K562 (cell line): ENCODE data around the gene ZBTB16. TPM values are rescaled to one million over a fixed set of nuclear protein-coding genes. Genes with fewer than 3 reads are reported as not detected.
A peak's percentile ranks its signal among the peaks of the same experiment; 100 is the strongest.

ENCODE experiments used
- ATAC-seq: fragments of 200-7000 bp; cut with Tn5 transposase; 3 replicates; pipeline ENCODE4 v1.9.1; 2020; ENCODE audit warnings: moderate library complexity
- BruUV-seq: library from RNA; stranded (reverse); fragments of 400-500 nt; replicated peaks from 2 replicates; lab custom pipeline; 2021; lab: Mats Ljungman, UMichigan
- CTCF ChIA-PET: fragments of 300-600 bp; formaldehyde crosslinking; extraction: SDS; loops from one replicate; lab custom pipeline; 2021; ENCODE audit warnings: low intra/inter-chr PET ratio; lab: Yijun Ruan, JAX
- POLR2A ChIA-PET: fragments of 300-600, 350-650 bp; sonication (Branson Sonifier 250); formaldehyde crosslinking; extraction: SDS; loops from one replicate; lab custom pipeline; 2021; ENCODE audit warnings: antibody characterized with exemption, inconsistent platforms; lab: Yijun Ruan, JAX
- DNase-seq, 4 experiments: peaks; one replicate each; pipeline versions ENCODE4 v3.0.0 to v3.0.0-alpha.2; 2011 to 2018; ENCODE audit warnings: low spot score in 3 of 4, mixed read lengths in 3 of 4; ENCODE audit errors: extremely low read depth in 1 of 4
- FAIRE-seq: peaks from 2 replicates; lab custom pipeline; 2011; peaks lifted over from hg19 to GRCh38; lab: Jason Lieb, UNC
- H2AFZ ChIP-seq: 2 replicates; pipeline ENCODE4 v1.6.0; 2011; ENCODE audit warnings: low read depth, low read length, control low read depth, inconsistent platforms
- H3K27ac ChIP-seq: fragments of 200-600 bp; 3 replicates; pipeline ENCODE4 v1.8.0; 2011; ENCODE audit warnings: low read depth, mild to moderate bottlenecking, control low read depth, inconsistent platforms, low read length, moderate library complexity, mixed read lengths; ENCODE audit errors: extremely low read depth
- H3K27me3 ChIP-seq, 2 experiments: fragments of 300-600 bp in 1 of 2; 2 replicates in 1 of 2; 3 replicates in 1 of 2; pipeline versions ENCODE4 v1.6.0 to v1.8.0; 2011; ENCODE audit warnings: inconsistent platforms in 2 of 2, low read length in 2 of 2, mild to moderate bottlenecking in 1 of 2, mixed read lengths in 1 of 2, moderate library complexity in 1 of 2; ENCODE audit not compliant: control insufficient read depth in 2 of 2, insufficient read depth in 2 of 2
- H3K36me3 ChIP-seq: fragments of 300-600 bp; 3 replicates; pipeline ENCODE4 v1.8.0; 2011; ENCODE audit warnings: mild to moderate bottlenecking, low read length, inconsistent platforms; ENCODE audit not compliant: control insufficient read depth, insufficient read depth
- H3K4me1 ChIP-seq, 2 experiments: fragments of 200-600 bp in 1 of 2; replicated peaks in 1 of 2; 2 replicates in 1 of 2; 3 replicates in 1 of 2; pipeline versions ENCODE4 v1.5.1 to v1.8.0; 2011; ENCODE audit warnings: inconsistent platforms in 2 of 2, low read length in 2 of 2, mild to moderate bottlenecking in 1 of 2, mixed read lengths in 1 of 2, moderate library complexity in 1 of 2; ENCODE audit not compliant: control insufficient read depth in 2 of 2, insufficient read depth in 2 of 2
- H3K4me2 ChIP-seq: 2 replicates; pipeline ENCODE4 v1.6.1; 2011; ENCODE audit warnings: low read length, control low read depth, inconsistent platforms, mixed read lengths; ENCODE audit not compliant: insufficient read depth
- H3K4me3 ChIP-seq: fragments of 200-600 bp; sonication (generic), shearing (Covaris generic); 2 replicates; pipeline ENCODE4 v1.5.1; 2016; ENCODE audit warnings: control low read depth, inconsistent platforms
- H3K79me2 ChIP-seq: fragments of 200-600 bp; 3 replicates; pipeline ENCODE4 v1.8.0; 2011; ENCODE audit warnings: low read length, inconsistent platforms; ENCODE audit not compliant: control insufficient read depth, insufficient read depth
- H3K9ac ChIP-seq, 2 experiments: 2 replicates each; pipeline versions ENCODE4 v1.6.0 to v1.6.1; 2011; ENCODE audit warnings: low read depth in 2 of 2, low read length in 2 of 2, control low read depth in 1 of 2, inconsistent platforms in 1 of 2, mild to moderate bottlenecking in 1 of 2, mixed read lengths in 1 of 2; ENCODE audit not compliant: insufficient read depth in 1 of 2
- H3K9me1 ChIP-seq: one replicate; pipeline ENCODE4 v1.6.0; 2011; ENCODE audit warnings: inconsistent platforms, mild to moderate bottlenecking, low read length, moderate library complexity; ENCODE audit not compliant: control insufficient read depth, insufficient read depth
- H3K9me3 ChIP-seq: replicated peaks from 2 replicates; pipeline ENCODE4 v1.5.1; 2011; ENCODE audit warnings: low read depth, low read length, inconsistent platforms; ENCODE audit not compliant: control insufficient read depth, insufficient read depth
- H4K20me1 ChIP-seq: replicated peaks from 2 replicates; pipeline ENCODE4 v1.6.1; 2011; ENCODE audit warnings: low read length, inconsistent platforms, mixed read lengths; ENCODE audit not compliant: control insufficient read depth, insufficient read depth
- BRCA1 ChIP-seq, 2 experiments: fragments of 450-650 bp in 1 of 2; sonication (generic) in 1 of 2; formaldehyde crosslinking in 1 of 2; IDR thresholded peaks; 2 replicates each; pipeline versions ENCODE4 v1.5.0 to v1.6.1; 2017 to 2020; ENCODE audit warnings: mild to moderate bottlenecking in 1 of 2, missing genetic modification reagents in 1 of 2
- CREB1 ChIP-seq, 2 experiments: sonication (generic) in 1 of 2; formaldehyde crosslinking in 1 of 2; IDR thresholded peaks; 2 replicates each; pipeline versions ENCODE4 v1.6.1 to v1.8.0; 2012 to 2022; ENCODE audit warnings: inconsistent platforms in 1 of 2, mild to moderate bottlenecking in 1 of 2, missing genetic modification reagents in 1 of 2, moderate library complexity in 1 of 2
- IRF1 ChIP-seq: sonication (generic); formaldehyde crosslinking; IDR thresholded peaks from 2 replicates; pipeline ENCODE4 v1.8.0; 2022; ENCODE audit warnings: missing genetic modification reagents, mild to moderate bottlenecking, borderline replicate concordance
- PPARD ChIP-seq: fragments of 250-450 bp; sonication (Bioruptor Pico); IDR thresholded peaks from 2 replicates; pipeline ENCODE4 v1.8.0; 2022; ENCODE audit warnings: inconsistent platforms, mild to moderate bottlenecking, moderate library complexity
- PRPF4 ChIP-seq: fragments of 200-400 bp; formaldehyde crosslinking; IDR thresholded peaks from one replicate; pipeline ENCODE4 v1.6.1; 2017; ENCODE audit warnings: low read length, low read depth, mild to moderate bottlenecking; ENCODE audit not compliant: insufficient read depth, poor library complexity, severe bottlenecking
- SMARCC2 ChIP-seq: fragments of 450-650 bp; IDR thresholded peaks from 2 replicates; pipeline ENCODE4 v1.6.1; 2017; ENCODE audit warnings: antibody characterized with exemption, moderate library complexity, mild to moderate bottlenecking, low read depth
- ZBTB49 ChIP-seq: sonication (generic); formaldehyde crosslinking; IDR thresholded peaks from 2 replicates; pipeline ENCODE4 v1.8.0; 2022; ENCODE audit warnings: missing genetic modification reagents, mild to moderate bottlenecking, borderline replicate concordance
- ZNF146 ChIP-seq: IDR thresholded peaks from one replicate; pipeline ENCODE4 v1.6.1; 2018; ENCODE audit warnings: missing compliant biosample characterization; ENCODE audit not compliant: unreplicated experiment
- ZNF830 ChIP-seq: fragments of 250-450 bp; sonication (Bioruptor Pico); IDR thresholded peaks from 2 replicates; pipeline ENCODE4 v1.5.0; 2021; ENCODE audit warnings: mild to moderate bottlenecking
- WGBS: fragments of 100-300 bp; shearing (Covaris generic); methylation state at CpG from one replicate; pipeline ENCODE4 v1.1.6; 2016; ENCODE audit warnings: low coverage, mixed read lengths; ENCODE audit not compliant: insufficient coverage; ENCODE audit errors: missing lambda C conversion rate; 5-methylcytosine and 5-hydroxymethylcytosine counted together
- in situ Hi-C: fragments of 300-500 bp; cut with MboI; formaldehyde crosslinking; loops from 4 replicates; pipeline ENCODE4 v1.15.0; 2018; ENCODE audit warnings: inconsistent platforms, mixed read lengths
- intact Hi-C: fragments of 100-400 bp; cut with micrococcal nuclease; formaldehyde crosslinking; loops from 2 replicates; pipeline ENCODE4 v1.14.2; 2022
- polyA plus RNA-seq, 8 experiments: library from polyadenylated mRNA; depleted of rRNA in 4 of 8; stranded (reverse) in 5 of 8; unstranded in 3 of 8; fragments of >200 nt; fragmentation: Nextera tagmentation in 2 of 8; fragmentation: Illumina TruSeq in 1 of 8; extraction: Ambion mirVana in 2 of 8; extraction: Trizol in 1 of 8; gene quantifications; 2 replicates each; pipeline versions ENCODE4 v1.2.1 to v1.2.3, GENCODE V29; 2011 to 2014; ENCODE audit warnings: inconsistent platforms in 1 of 8, missing spikeins in 1 of 8
- total RNA-seq, 7 experiments: library from RNA; depleted of rRNA in 6 of 7; stranded (reverse); fragments of >200 nt in 6 of 7; fragmentation: Illumina TruSeq in 2 of 7; extraction: Trizol in 2 of 7; gene quantifications; 2 replicates each; pipeline versions ENCODE4 v1.2.1 to v1.2.3, GENCODE V29; 2011 to 2021; ENCODE audit warnings: low replicate concordance in 1 of 7

Gene ZBTB16
- total and polyA plus RNA-seq, 9 of the 15 experiments (the other 6 are each of a cell fraction or from before 2014, with no cell fraction given) = 0.06 to 0.40 (median 0.24) TPM; not detected in 4

GRCh38 chr11:114262681-114263512 lies 203.4 kb downstream of the ZBTB16 start (continued):
- no peak for TF ChIP-seq ZBTB49 (CRISPR knock-in tag)
- no peak for TF ChIP-seq SMARCC2

GRCh38 chr11:114263513-114264170 lies 204.1 kb downstream of the ZBTB16 start:
- in situ Hi-C loops = loop anchor here (5.0 to 25.0 kb wide), 3 partner anchors 249 to 951 kb away; partner anchors contain the start of gene TTC12
- peaks cover 0 to 3% of the 10 kb centered on the region in 2 experiments; a peak in 3 of 5 replicates for H3K27me3 ChIP-seq
- intact Hi-C loops = loop anchor here (5.0 to 10.0 kb wide), 2 partner anchors 669 to 956 kb away; no protein-coding TSS in a partner anchor
- H3K9me3 ChIP-seq = no peaks in the 10 kb centered on the region
- 0 out of 3 replicates have a peak, but pooled peaks have one; percentile 11 for ATAC-seq
- no peaks in the 10 kb centered on the region for H4K20me1 ChIP-seq
- ChIA-PET POLR2A (interaction anchor here (0.8 to 1.2 kb wide), 3 partner anchors 27 to 156 kb away, joined by 3 read pairs; no protein-coding TSS in a partner anchor), CTCF (interaction anchor here (1.1 to 1.9 kb wide), 3 partner anchors 204 to 269 kb away, joined by 3 to 7 read pairs (median 4); partner anchors contain the start of gene ZBTB16)
- no peak for FAIRE-seq
- no peak for DNase-seq
- H3K36me3 ChIP-seq = no peaks in the 10 kb centered on the region
- peak overlapping the region in 1 of 2 experiments; percentile 29; a peak in 1 of 4 replicates for H3K9ac ChIP-seq
- 0 out of 2 replicates have a peak overlapping the region, but pooled peaks have one; percentile 1 for H3K4me2 ChIP-seq
- H3K4me1 ChIP-seq = peaks cover 7 to 16% of the 10 kb centered on the region in 2 experiments; a peak in 4 of 5 replicates
- no peaks in the 10 kb centered on the region for H3K9me1 ChIP-seq
- no TSS peak for BruUV-seq
- peak overlapping the region; percentile 47 for H2AFZ ChIP-seq
- no peak overlapping the region for H3K4me3 ChIP-seq
- WGBS = 9% methylated on average over 7 of the region's 7 CpGs
- no peak overlapping the region for H3K27ac ChIP-seq
- no peaks in the 10 kb centered on the region for H3K79me2 ChIP-seq
- TF ChIP-seq CREB1 (IDR thresholded peaks at IDR 0.05) (no peak), CREB1 (CRISPR knock-in tag; IDR thresholded peaks at IDR 0.05) (no peak), PPARD (CRISPR knock-in tag) (no peak), PRPF4 (no peak), IRF1 (CRISPR knock-in tag) (no peak), ZNF146 (CRISPR knock-in tag) (no peak), ZNF830 (no peak), BRCA1 (IDR thresholded peaks at IDR 0.05) (no peak), BRCA1 (CRISPR knock-in tag; IDR thresholded peaks at IDR 0.05) (no peak)
